OCI-LY3 (cell line): ENCODE results near the gene DDX31.

Experiments used
- H2AFZ ChIP-seq: fragments of 200-600, 300-600 bp; shearing (Covaris generic); 2 replicates; pipeline ENCODE4 v1.6.0; 2014; ENCODE audit warnings: antibody characterized with exemption, low read depth, low read length
- H3K27ac ChIP-seq: fragments of 200-600, 300-600 bp; sonication (generic); 2 replicates; pipeline ENCODE4 v1.5.1; 2014; ENCODE audit warnings: mild to moderate bottlenecking, low read length, moderate library complexity, mixed read lengths
- H3K27me3 ChIP-seq: fragments of 200-600, 300-600 bp; sonication (generic); 2 replicates; pipeline ENCODE4 v1.6.1; 2014; ENCODE audit warnings: low read depth, low read length, mixed read lengths
- H3K36me3 ChIP-seq: fragments of 200-600, 300-600 bp; sonication (generic); replicated peaks from 2 replicates; pipeline ENCODE3; 2014; ENCODE audit warnings: low read depth, low read length, mixed read lengths
- H3K4me1 ChIP-seq: fragments of 300-600, 200-600 bp; sonication (generic); 2 replicates; pipeline ENCODE4 v1.6.1; 2014; ENCODE audit warnings: low read length, mixed read lengths
- H3K4me2 ChIP-seq: fragments of 200-600, 300-600 bp; sonication (generic); 2 replicates; pipeline ENCODE4 v1.6.1; 2014; ENCODE audit warnings: low read length, mixed read lengths
- H3K4me3 ChIP-seq: fragments of 300-600, 200-600 bp; sonication (generic); 2 replicates; pipeline ENCODE4 v1.5.1; 2014; ENCODE audit warnings: antibody characterized with exemption, mild to moderate bottlenecking, low read length, moderate library complexity
- H3K79me2 ChIP-seq: fragments of 300-600, 200-600 bp; shearing (Covaris generic); 2 replicates; pipeline ENCODE4 v1.6.1; 2014; ENCODE audit warnings: mild to moderate bottlenecking, low read length, mixed read lengths
- H3K9ac ChIP-seq: fragments of 300-600, 200-600 bp; shearing (Covaris generic); 2 replicates; pipeline ENCODE4 v1.6.0; 2014; ENCODE audit warnings: mild to moderate bottlenecking, low read length, moderate library complexity
- H3K9me3 ChIP-seq: fragments of 200-600, 300-600 bp; shearing (Covaris generic); 2 replicates; pipeline ENCODE4 v1.6.1; 2014; ENCODE audit warnings: low read length, mixed read lengths; ENCODE audit not compliant: insufficient read depth
- H4K20me1 ChIP-seq: fragments of 200-600, 300-600 bp; sonication (generic); 2 replicates; pipeline ENCODE4 v1.6.1; 2016; ENCODE audit warnings: low read length, mixed read lengths; ENCODE audit not compliant: insufficient read depth
- EZH2phosphoT487 ChIP-seq: fragments of 200-600 bp; shearing (Covaris generic); IDR thresholded peaks from 2 replicates; pipeline ENCODE4 v1.6.1; 2018; ENCODE audit warnings: antibody characterized with exemption, mixed run types, low read depth
- TF ChIP-seq, protein P1 (sequence below): fragments of 200-600, 300-600 bp; sonication (generic); IDR thresholded peaks from 2 replicates; pipeline ENCODE4 v1.5.1; 2014; ENCODE audit warnings: antibody characterized with exemption, low read length, low read depth

Gene DDX31

GRCh38 chr9:132609829-132610228, 60.0 kb downstream of the DDX31 start:
- Histone ChIP-seq H2AFZ (no peak overlapping the region), H3K27me3 (no peaks in the 10 kb centered on the region), H3K27ac (no peak overlapping the region), H3K9ac (no peak overlapping the region), H3K36me3 (peaks cover 50% of the 10 kb centered on the region), H3K4me2 (no peak overlapping the region), H4K20me1 (no peaks in the 10 kb centered on the region), H3K79me2 (no peaks in the 10 kb centered on the region), H3K4me1 (no peaks in the 10 kb centered on the region), H3K9me3 (no peaks in the 10 kb centered on the region), H3K4me3 (no peak overlapping the region)
- TF ChIP-seq, protein P1, sequence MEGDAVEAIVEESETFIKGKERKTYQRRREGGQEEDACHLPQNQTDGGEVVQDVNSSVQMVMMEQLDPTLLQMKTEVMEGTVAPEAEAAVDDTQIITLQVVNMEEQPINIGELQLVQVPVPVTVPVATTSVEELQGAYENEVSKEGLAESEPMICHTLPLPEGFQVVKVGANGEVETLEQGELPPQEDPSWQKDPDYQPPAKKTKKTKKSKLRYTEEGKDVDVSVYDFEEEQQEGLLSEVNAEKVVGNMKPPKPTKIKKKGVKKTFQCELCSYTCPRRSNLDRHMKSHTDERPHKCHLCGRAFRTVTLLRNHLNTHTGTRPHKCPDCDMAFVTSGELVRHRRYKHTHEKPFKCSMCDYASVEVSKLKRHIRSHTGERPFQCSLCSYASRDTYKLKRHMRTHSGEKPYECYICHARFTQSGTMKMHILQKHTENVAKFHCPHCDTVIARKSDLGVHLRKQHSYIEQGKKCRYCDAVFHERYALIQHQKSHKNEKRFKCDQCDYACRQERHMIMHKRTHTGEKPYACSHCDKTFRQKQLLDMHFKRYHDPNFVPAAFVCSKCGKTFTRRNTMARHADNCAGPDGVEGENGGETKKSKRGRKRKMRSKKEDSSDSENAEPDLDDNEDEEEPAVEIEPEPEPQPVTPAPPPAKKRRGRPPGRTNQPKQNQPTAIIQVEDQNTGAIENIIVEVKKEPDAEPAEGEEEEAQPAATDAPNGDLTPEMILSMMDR = no peak
- no peak for TF ChIP-seq EZH2phosphoT487

DNA sequence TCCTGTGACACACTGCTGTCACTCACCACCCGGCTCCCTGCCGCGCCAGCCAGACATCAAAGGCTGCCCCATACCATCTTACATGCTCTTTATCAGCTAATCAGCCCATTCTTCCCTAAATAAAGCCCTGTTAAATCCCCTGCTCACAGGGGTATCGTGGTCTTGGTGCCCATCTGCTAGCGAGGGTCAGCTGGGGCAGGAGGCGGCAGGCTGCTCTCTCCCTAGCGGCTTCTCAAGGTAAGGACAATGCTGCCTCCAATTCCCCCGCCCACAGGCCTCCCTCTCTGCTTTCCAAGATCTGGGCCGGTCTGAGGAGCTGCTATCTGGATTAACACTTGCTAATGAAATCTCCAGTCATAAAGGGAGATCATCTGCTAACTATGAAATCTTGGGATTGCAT, 60.6 kb downstream of the DDX31 start:
- no peak for TF ChIP-seq EZH2phosphoT487
- TF ChIP-seq, protein P1 = no peak
- Histone ChIP-seq H3K9ac (no peak overlapping the region), H3K79me2 (no peaks in the 10 kb centered on the region), H3K27ac (no peak overlapping the region), H3K27me3 (no peaks in the 10 kb centered on the region), H3K36me3 (peaks cover 47% of the 10 kb centered on the region), H3K4me1 (no peaks in the 10 kb centered on the region), H2AFZ (no peak overlapping the region), H4K20me1 (no peaks in the 10 kb centered on the region), H3K4me3 (no peak overlapping the region), H3K9me3 (no peaks in the 10 kb centered on the region), H3K4me2 (no peak overlapping the region)

GRCh38 chr9:132606066-132606465, 63.7 kb downstream of the DDX31 start:
- no peak overlapping the region for H3K27ac ChIP-seq
- H3K9ac ChIP-seq = no peak overlapping the region
- no peaks in the 10 kb centered on the region for H3K9me3 ChIP-seq
- H3K36me3 ChIP-seq = peaks cover 43% of the 10 kb centered on the region
- no peaks in the 10 kb centered on the region for H3K4me1 ChIP-seq
- no peaks in the 10 kb centered on the region for H4K20me1 ChIP-seq
- TF ChIP-seq EZH2phosphoT487 = no peak
- TF ChIP-seq, protein P1 = no peak
- no peak overlapping the region for H3K4me2 ChIP-seq
- no peaks in the 10 kb centered on the region for H3K79me2 ChIP-seq
- no peak overlapping the region for H3K4me3 ChIP-seq
- H3K27me3 ChIP-seq = no peaks in the 10 kb centered on the region
- no peak overlapping the region for H2AFZ ChIP-seq

DNA sequence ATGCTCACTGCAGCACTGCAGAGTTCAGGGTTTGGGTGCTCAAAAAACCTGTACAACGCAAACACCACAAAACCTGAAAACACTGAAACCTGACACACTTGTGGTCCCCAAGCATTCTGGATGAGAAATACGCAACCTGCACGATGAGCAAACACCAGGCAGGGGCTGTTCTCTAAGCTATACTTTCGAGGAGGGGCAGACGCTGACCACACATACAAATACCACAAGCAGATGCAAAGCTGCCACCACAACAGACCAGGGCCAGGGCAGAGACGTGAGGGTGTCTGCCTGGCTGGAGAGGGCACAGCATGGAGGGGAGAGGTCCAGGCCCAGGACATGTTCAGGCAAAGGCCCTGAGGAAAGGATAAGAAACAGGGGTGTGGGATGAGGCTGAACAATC, 64.4 kb downstream of the DDX31 start:
- H2AFZ ChIP-seq = no peak overlapping the region
- no peaks in the 10 kb centered on the region for H3K9me3 ChIP-seq
- H3K9ac ChIP-seq = no peak overlapping the region
- H3K4me1 ChIP-seq = no peaks in the 10 kb centered on the region
- H3K4me3 ChIP-seq = no peak overlapping the region
- H3K36me3 ChIP-seq = peaks cover 41% of the 10 kb centered on the region
- H3K27ac ChIP-seq = no peak overlapping the region
- no peak overlapping the region for H3K4me2 ChIP-seq
- H3K27me3 ChIP-seq = no peaks in the 10 kb centered on the region
- H3K79me2 ChIP-seq = no peaks in the 10 kb centered on the region
- no peak for TF ChIP-seq EZH2phosphoT487
- TF ChIP-seq, protein P1 = no peak
- no peaks in the 10 kb centered on the region for H4K20me1 ChIP-seq
